Measurements from ENCODE around the gene MN1.

Gene MN1

DNA sequence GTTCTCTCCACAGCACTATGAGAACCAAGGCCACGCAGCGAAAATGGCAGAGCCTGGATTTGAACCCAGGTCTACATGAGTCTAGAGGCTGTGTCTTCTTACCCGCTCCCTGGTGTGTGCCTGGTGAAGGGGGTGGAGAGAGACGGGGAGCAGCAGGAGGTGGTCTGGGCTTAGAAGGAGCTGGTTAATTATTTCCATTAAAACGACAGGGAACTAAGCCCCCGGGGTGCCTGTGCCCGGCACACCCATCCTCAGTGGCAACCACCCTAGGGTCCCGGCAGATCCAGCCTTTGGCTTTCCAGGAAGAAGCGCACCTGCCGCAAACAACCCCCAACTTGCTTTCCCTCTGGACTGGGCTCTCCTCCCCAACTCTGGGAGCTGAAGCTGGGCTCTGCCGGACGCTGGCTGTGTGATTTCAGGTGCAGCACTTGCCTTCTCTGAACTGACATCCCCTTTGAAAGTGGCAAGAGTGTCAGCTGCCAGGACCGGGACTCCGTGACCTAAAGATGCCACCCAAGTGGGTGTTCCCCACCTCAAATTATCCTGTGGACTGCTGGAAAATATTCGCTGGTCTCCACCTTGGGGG lies 35.8 kb downstream of the MN1 start:
- TF ChIP-seq, protein P1, sequence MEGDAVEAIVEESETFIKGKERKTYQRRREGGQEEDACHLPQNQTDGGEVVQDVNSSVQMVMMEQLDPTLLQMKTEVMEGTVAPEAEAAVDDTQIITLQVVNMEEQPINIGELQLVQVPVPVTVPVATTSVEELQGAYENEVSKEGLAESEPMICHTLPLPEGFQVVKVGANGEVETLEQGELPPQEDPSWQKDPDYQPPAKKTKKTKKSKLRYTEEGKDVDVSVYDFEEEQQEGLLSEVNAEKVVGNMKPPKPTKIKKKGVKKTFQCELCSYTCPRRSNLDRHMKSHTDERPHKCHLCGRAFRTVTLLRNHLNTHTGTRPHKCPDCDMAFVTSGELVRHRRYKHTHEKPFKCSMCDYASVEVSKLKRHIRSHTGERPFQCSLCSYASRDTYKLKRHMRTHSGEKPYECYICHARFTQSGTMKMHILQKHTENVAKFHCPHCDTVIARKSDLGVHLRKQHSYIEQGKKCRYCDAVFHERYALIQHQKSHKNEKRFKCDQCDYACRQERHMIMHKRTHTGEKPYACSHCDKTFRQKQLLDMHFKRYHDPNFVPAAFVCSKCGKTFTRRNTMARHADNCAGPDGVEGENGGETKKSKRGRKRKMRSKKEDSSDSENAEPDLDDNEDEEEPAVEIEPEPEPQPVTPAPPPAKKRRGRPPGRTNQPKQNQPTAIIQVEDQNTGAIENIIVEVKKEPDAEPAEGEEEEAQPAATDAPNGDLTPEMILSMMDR (IDR thresholded peaks at IDR 0.05; ENCODE audit: low read depth, low read length), result no peak
- DNase-seq (ENCODE audit: extremely low read depth, low read depth), result no peak

DNA sequence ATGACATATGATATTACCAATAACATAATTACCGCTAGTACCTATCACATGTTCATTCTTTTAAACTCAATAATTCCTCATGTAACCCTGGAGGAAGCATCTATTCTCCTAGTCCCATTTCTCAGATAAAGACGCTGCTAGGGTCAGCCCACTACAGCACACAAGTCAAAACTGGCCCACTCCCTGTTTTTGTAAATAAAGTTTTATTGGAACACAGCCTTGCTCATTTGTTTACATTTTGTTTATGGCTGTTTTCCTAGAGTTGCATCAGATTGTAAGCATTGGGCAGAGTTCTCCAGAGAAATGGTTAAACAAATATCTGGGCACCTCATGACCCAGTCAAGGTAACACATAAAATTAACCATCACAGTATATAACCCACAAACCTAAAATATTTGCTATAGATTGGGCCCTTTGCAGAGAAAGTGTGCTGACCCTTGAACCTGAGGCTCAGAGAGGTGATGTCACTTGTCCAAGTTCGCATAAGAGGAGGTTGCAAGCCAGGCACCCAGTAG lies 36.8 kb downstream of the MN1 start:
- DNase-seq (ENCODE audit: extremely low read depth, low read depth), result no peak
- TF ChIP-seq, protein P1 (IDR thresholded peaks at IDR 0.05; ENCODE audit: low read depth, low read length), result no peak

DNA sequence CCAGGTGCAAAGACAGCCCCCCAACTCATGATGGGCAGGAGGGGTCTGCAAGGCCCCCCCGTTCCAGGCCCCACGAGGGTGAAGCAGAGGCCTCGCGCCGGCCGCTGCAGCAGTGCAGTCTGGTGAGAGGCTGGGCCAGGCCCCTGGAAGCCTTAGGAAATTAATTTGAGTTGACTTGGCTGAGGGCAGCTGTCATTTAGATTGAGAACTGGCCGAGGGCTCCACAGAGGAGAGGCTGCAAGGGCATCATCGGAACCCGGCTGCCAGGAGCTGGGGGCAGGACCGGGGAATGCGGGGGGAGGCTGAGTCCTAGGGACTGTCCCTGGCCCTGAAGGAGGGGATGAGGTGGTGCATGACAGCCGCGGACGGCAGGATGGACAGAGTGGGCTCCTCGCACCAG lies 39.9 kb downstream of the MN1 start:
- no peak for DNase-seq (ENCODE audit: extremely low read depth, low read depth)
- TF ChIP-seq, protein P1 (IDR thresholded peaks at IDR 0.05; ENCODE audit: low read depth, low read length), result no peak

DNA sequence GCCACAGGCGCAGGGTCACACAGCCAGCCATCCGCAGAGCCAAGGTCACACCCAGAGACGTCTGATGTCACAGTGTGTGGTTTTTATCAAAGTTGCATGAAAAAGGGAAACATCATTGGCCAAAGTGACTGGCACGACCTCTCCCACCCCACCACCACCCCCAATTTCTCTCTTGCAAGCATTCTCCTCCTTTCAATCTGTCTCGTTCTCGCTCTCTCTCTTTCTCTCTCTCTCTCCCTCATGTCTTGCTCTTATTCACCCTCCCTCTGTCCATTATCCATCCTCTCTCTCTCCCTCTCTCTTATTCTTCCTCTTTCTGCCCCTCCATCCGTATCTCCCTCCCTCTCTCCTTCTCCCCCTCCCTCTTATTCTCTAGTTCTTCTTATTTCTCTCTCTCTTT lies 40.6 kb downstream of the MN1 start:
- TF ChIP-seq, protein P1 (IDR thresholded peaks at IDR 0.05; ENCODE audit: low read depth, low read length), result no peak
- DNase-seq (ENCODE audit: extremely low read depth, low read depth), result no peak

DNA sequence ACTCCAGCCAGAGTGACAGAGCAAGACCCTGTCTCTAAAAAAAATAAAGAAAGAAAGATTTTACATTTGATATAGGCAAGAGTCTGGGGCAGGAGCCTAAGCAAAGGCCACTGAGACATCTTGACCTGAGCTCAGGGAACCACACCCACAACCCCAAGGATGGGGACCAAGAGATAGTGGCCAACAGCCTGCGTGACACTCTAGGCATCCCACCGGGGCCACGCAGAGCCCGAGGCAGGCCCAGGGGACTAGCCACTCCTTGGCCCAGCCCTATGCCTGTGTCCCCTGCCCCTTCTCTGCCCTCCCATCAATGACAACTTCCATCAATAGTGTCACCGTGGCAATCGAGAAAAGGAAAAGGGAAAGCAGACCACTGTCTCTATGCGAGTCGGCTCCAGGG lies 41.1 kb downstream of the MN1 start:
- TF ChIP-seq, protein P1 (IDR thresholded peaks at IDR 0.05; ENCODE audit: low read depth, low read length), result no peak
- DNase-seq (ENCODE audit: extremely low read depth, low read depth), result no peak

DNA sequence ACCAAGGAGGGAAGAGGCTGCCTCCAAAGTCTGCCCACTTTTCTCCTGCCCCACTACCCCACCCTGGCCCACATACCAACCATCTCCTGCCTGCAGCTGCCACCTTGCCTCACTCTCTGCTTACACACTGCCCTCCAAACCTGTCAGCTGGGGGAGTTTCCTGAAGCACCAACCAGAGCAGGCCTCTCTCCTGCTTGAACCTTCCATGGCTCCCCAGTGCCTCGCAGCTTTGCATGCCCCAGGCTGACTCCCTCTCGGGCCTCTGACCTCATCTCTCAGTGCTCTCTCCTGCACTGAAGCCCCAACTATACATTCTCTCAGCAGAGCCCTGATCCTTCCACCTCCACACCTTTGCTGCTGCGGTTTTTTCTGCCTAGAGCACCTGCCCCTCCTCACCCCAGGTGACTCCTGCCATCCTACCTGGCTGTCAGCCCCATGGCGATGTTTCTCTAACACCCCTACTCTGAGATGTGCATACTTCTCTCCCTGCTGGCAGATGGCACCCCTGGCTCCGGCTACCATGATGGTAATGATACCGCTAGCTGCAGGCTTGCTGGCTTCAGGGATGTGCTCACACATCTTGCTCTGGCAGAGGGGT lies 43.5 kb downstream of the MN1 start:
- no peak for DNase-seq (ENCODE audit: extremely low read depth, low read depth)
- TF ChIP-seq, protein P1 (IDR thresholded peaks at IDR 0.05; ENCODE audit: low read depth, low read length), result no peak

DNA sequence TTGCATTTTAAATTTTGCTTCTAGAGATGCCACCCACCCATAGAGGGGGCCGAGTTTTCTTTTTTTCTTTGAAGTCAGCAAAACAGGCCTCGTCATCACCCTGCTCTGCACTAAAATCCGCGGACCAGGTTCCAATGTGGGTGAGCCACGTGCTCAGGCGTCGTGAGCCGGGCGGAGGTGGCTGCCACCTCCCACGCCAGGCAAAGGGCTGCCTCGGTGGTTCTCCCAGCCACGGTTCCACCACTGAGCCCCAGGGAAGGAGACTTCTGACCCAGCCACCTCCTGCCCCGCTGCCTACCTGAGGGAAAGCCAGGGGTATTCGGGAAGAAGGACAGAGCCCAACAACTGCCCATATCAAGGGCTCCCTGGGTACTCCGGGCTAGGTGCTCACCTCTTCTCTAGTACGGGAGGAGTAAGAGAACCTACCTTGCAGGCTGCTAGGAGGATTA lies 45.3 kb downstream of the MN1 start:
- TF ChIP-seq, protein P1 (IDR thresholded peaks at IDR 0.05; ENCODE audit: low read depth, low read length), result no peak
- no peak for DNase-seq (ENCODE audit: extremely low read depth, low read depth)
